HEK293 (cell line): ENCODE results near the gene PBLD.
"Not testable (repeated sequence)": the region's sequence is repeated elsewhere in the genome, so short reads cannot be mapped to it uniquely, and the experiment has no call there.

ENCODE experiments used
- CTCF ChIA-PET: fragments of 350-600 bp; formaldehyde crosslinking; extraction: SDS; loops from one replicate; lab custom pipeline; 2021; ENCODE audit warnings: antibody characterized with exemption; lab: Yijun Ruan, JAX
- POLR2A ChIA-PET: fragments of 300-600 bp; formaldehyde crosslinking; extraction: SDS; loops from one replicate; lab custom pipeline; 2020; ENCODE audit warnings: antibody characterized with exemption, inconsistent platforms; lab: Yijun Ruan, JAX
- H3K27ac ChIP-seq: fragments of 200-500 bp; sonication (Bioruptor generic); 2 replicates; pipeline ENCODE4 v1.5.1; 2014; ENCODE audit warnings: low read depth, low read length, control low read depth, inconsistent platforms; ENCODE audit errors: extremely low read depth
- H3K36me3 ChIP-seq, 2 experiments: fragments of 200-500 bp in 1 of 2; sonication (Bioruptor generic) in 1 of 2; 1 replicate in 1 of 2; 2 replicates in 1 of 2; pipeline ENCODE4 v1.5.1; 2014 to 2017; ENCODE audit warnings: inconsistent platforms in 2 of 2, low read length in 2 of 2; ENCODE audit not compliant: control insufficient read depth in 2 of 2, insufficient read depth in 1 of 2
- H3K4me1 ChIP-seq: fragments of 200-500 bp; sonication (Bioruptor generic); 2 replicates; pipeline ENCODE4 v1.5.1; 2014; ENCODE audit warnings: mild to moderate bottlenecking, low read length, inconsistent platforms; ENCODE audit not compliant: control insufficient read depth, insufficient read depth
- H3K4me3 ChIP-seq: 2 replicates; pipeline ENCODE4 v1.5.1; 2011; ENCODE audit warnings: low read depth, mild to moderate bottlenecking, control low read depth, low read length, moderate library complexity
- H3K9me3 ChIP-seq: fragments of 200-500 bp; sonication (Bioruptor generic); 2 replicates; pipeline ENCODE4 v1.5.1; 2014; ENCODE audit warnings: low read depth, low read length, inconsistent platforms; ENCODE audit not compliant: control insufficient read depth, insufficient read depth
- KLF7 ChIP-seq: fragments of 450-650 bp; formaldehyde crosslinking; IDR thresholded peaks from 2 replicates; pipeline ENCODE4 v1.5.1; 2016; ENCODE audit warnings: missing biosample characterization, missing genetic modification characterization, borderline replicate concordance
- SP2 ChIP-seq: fragments of 450-650 bp; formaldehyde crosslinking; IDR thresholded peaks from 2 replicates; pipeline ENCODE4 v1.5.1; 2016; ENCODE audit warnings: missing biosample characterization, missing genetic modification characterization
- ZFP3 ChIP-seq: fragments of 450-650 bp; formaldehyde crosslinking; IDR thresholded peaks from 2 replicates; pipeline ENCODE4 v1.5.1; 2016; ENCODE audit warnings: low read depth, missing biosample characterization, missing genetic modification characterization
- ZIC2 ChIP-seq: fragments of 450-650 bp; formaldehyde crosslinking; IDR thresholded peaks from 2 replicates; pipeline ENCODE4 v1.5.1; 2016; ENCODE audit warnings: missing biosample characterization, missing genetic modification characterization
- ZNF121 ChIP-seq: fragments of 450-650 bp; formaldehyde crosslinking; IDR thresholded peaks from 2 replicates; pipeline ENCODE4 v1.5.1; 2016; ENCODE audit warnings: missing biosample characterization, missing genetic modification characterization
- ZNF223 ChIP-seq: fragments of 450-650 bp; formaldehyde crosslinking; IDR thresholded peaks from 2 replicates; pipeline ENCODE4 v1.5.1; 2016; ENCODE audit warnings: missing biosample characterization, missing genetic modification characterization
- ZNF23 ChIP-seq: fragments of 450-650 bp; formaldehyde crosslinking; IDR thresholded peaks from 2 replicates; pipeline ENCODE4 v1.5.1; 2016; ENCODE audit warnings: missing biosample characterization, missing genetic modification characterization, borderline replicate concordance
- ZNF335 ChIP-seq: fragments of 450-650 bp; formaldehyde crosslinking; conservative IDR thresholded peaks from 2 replicates; pipeline ENCODE4 v1.5.1; 2016; ENCODE audit warnings: missing biosample characterization, missing genetic modification characterization
- ZNF404 ChIP-seq: fragments of 450-650 bp; formaldehyde crosslinking; IDR thresholded peaks from 2 replicates; pipeline ENCODE4 v1.5.1; 2017; ENCODE audit warnings: missing biosample characterization, missing genetic modification characterization
- ZNF48 ChIP-seq: fragments of 450-650 bp; formaldehyde crosslinking; IDR thresholded peaks from 2 replicates; pipeline ENCODE4 v1.5.1; 2016; ENCODE audit warnings: missing biosample characterization, missing genetic modification characterization
- ZNF600 ChIP-seq: fragments of 450-650 bp; formaldehyde crosslinking; IDR thresholded peaks from 2 replicates; pipeline ENCODE4 v1.5.1; 2016; ENCODE audit warnings: missing biosample characterization, missing genetic modification characterization
- ZNF768 ChIP-seq: fragments of 450-650 bp; formaldehyde crosslinking; IDR thresholded peaks from 2 replicates; pipeline ENCODE4 v1.5.1; 2018; ENCODE audit warnings: missing biosample characterization, mild to moderate bottlenecking, missing genetic modification characterization
- ZNF776 ChIP-seq: fragments of 450-650 bp; formaldehyde crosslinking; IDR thresholded peaks from 2 replicates; pipeline ENCODE4 v1.5.0; 2017; ENCODE audit warnings: missing biosample characterization, missing genetic modification characterization, borderline replicate concordance
- ZNF830 ChIP-seq: fragments of 450-650 bp; IDR thresholded peaks from 2 replicates; pipeline ENCODE4 v1.5.0; 2018; ENCODE audit warnings: missing biosample characterization, missing genetic modification characterization, low read depth, mild to moderate bottlenecking, moderate library complexity
- ZNF837 ChIP-seq: fragments of 450-650 bp; formaldehyde crosslinking; IDR thresholded peaks from 2 replicates; pipeline ENCODE4 v1.5.1; 2016; ENCODE audit warnings: missing biosample characterization, missing genetic modification characterization
- ZSCAN30 ChIP-seq: fragments of 450-650 bp; IDR thresholded peaks from 2 replicates; pipeline ENCODE4 v1.5.1; 2018; ENCODE audit warnings: missing biosample characterization, mild to moderate bottlenecking, missing genetic modification characterization, moderate library complexity
- TF ChIP-seq, protein P1 (sequence below): fragments of 450-650 bp; formaldehyde crosslinking; IDR thresholded peaks from 2 replicates; pipeline ENCODE4 v1.5.1; 2017; ENCODE audit warnings: missing biosample characterization, missing genetic modification characterization
- TF ChIP-seq, protein P2 (sequence below): fragments of 450-650 bp; formaldehyde crosslinking; IDR thresholded peaks from 2 replicates; pipeline ENCODE4 v1.5.1; 2016; ENCODE audit warnings: missing biosample characterization, missing genetic modification characterization, low read depth
- TF ChIP-seq, protein P3 (sequence below): fragments of 450-650 bp; formaldehyde crosslinking; IDR thresholded peaks from 2 replicates; pipeline ENCODE4 v1.5.1; 2016; ENCODE audit warnings: missing biosample characterization, missing genetic modification characterization

The PBLD gene

DNA sequence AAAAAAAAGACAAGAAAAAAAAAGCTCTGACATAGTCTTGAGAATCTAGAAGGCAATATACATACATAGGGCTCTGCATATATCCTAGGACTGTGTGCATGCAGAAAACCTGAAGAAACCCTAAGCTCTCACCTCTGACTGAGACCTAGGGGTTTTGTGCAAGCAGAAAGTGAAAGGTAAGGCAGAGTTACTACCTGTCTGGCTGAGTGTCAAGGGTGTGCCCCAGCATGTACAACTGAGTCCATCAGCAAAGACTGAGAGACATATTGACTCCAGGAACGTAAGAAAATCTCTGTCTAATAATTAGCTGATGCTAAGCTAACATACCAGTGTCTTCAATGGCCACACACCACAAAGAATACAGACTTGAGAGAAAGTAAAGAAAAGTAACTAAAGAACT, 17.1 kb downstream of the PBLD start:
- CTCF ChIA-PET, result interaction anchor here (0.8 to 1.7 kb wide), 4 partner anchors 12 to 318 kb away, joined by 3 to 5 read pairs (median 4); no protein-coding TSS in a partner anchor
- TF ChIP-seq ZIC2 (tag by site-specific recombination) (no peak), ZNF48 (no peak), ZNF121 (tag by site-specific recombination) (no peak)
- TF ChIP-seq, all 188 proteins: peak for 0
- POLR2A ChIA-PET, result interaction anchor here (1.3 kb wide), 1 partner anchor 18 kb away, joined by 3 read pairs; the partner anchor contains the start of gene PBLD
- Histone ChIP-seq H3K27ac (no peak overlapping the region), H3K4me1 (no peaks in the 10 kb centered on the region), H3K9me3 (no peaks in the 10 kb centered on the region), H3K36me3 (no peaks in the 10 kb centered on the region), H3K4me3 (no peak overlapping the region)

DNA sequence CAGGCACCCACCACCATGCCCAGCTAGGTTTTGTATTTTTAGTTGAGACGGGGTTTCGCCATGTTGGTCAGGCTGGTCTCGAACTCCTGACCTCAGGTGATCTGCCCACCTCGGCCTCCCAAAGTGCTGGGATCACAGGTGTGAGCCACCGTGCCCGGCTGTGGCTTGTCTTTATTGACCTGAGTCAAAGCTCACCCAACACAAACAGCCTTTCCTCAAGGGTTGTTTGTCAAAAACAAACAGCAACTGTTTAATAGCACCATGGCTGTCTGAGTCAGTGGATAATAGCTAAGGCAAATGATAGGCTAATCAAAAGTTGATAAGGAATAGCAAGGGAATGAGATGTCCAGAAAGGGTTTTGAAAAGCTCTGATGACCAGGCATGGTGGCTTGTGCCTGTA, 17.8 kb downstream of the PBLD start:
- not testable (repeated sequence) for H3K4me1 ChIP-seq, H3K27ac ChIP-seq, H3K9me3 ChIP-seq, H3K36me3 ChIP-seq, H3K4me3 ChIP-seq
- CTCF ChIA-PET, result interaction anchor here (0.8 to 1.7 kb wide), 3 partner anchors 11 to 318 kb away, joined by 3 to 5 read pairs (median 3); no protein-coding TSS in a partner anchor
- POLR2A ChIA-PET, result interaction anchor here (1.3 kb wide), 1 partner anchor 18 kb away, joined by 3 read pairs; the partner anchor contains the start of gene PBLD

DNA sequence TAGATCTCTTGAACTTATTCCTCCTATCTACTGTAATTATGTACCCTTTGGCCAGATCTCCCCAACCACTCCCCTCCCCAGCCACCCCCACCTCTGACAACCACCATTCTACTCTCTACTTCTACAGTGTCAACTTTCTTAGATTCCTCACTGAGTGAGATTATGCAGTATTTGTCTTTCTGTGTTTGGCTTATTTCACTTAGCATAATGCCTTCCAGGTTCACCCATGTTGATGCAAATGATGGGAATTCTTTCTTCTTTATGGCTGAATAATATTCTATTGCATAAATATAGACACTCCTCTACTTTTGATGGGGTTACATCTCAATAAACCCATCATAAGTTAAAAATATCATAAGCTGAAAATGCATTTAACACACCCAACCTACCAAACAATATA, 22.2 kb downstream of the PBLD start:
- Histone ChIP-seq H3K4me1 (no peaks in the 10 kb centered on the region), H3K4me3 (no peak overlapping the region), H3K9me3 (no peaks in the 10 kb centered on the region), H3K27ac (no peak overlapping the region), H3K36me3 (no peaks in the 10 kb centered on the region)
- POLR2A ChIA-PET, result interaction anchor here (0.5 kb wide), 1 partner anchor 1742 kb away, joined by 3 read pairs; no protein-coding TSS in a partner anchor
- TF ChIP-seq SP2 (tag by site-specific recombination) (no peak), ZNF837 (tag by site-specific recombination) (no peak), ZNF600 (tag by site-specific recombination) (no peak), ZIC2 (tag by site-specific recombination) (no peak)
- TF ChIP-seq, protein P1, sequence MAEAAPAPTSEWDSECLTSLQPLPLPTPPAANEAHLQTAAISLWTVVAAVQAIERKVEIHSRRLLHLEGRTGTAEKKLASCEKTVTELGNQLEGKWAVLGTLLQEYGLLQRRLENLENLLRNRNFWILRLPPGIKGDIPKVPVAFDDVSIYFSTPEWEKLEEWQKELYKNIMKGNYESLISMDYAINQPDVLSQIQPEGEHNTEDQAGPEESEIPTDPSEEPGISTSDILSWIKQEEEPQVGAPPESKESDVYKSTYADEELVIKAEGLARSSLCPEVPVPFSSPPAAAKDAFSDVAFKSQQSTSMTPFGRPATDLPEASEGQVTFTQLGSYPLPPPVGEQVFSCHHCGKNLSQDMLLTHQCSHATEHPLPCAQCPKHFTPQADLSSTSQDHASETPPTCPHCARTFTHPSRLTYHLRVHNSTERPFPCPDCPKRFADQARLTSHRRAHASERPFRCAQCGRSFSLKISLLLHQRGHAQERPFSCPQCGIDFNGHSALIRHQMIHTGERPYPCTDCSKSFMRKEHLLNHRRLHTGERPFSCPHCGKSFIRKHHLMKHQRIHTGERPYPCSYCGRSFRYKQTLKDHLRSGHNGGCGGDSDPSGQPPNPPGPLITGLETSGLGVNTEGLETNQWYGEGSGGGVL (tag by site-specific recombination), result no peak
- TF ChIP-seq, protein P2, sequence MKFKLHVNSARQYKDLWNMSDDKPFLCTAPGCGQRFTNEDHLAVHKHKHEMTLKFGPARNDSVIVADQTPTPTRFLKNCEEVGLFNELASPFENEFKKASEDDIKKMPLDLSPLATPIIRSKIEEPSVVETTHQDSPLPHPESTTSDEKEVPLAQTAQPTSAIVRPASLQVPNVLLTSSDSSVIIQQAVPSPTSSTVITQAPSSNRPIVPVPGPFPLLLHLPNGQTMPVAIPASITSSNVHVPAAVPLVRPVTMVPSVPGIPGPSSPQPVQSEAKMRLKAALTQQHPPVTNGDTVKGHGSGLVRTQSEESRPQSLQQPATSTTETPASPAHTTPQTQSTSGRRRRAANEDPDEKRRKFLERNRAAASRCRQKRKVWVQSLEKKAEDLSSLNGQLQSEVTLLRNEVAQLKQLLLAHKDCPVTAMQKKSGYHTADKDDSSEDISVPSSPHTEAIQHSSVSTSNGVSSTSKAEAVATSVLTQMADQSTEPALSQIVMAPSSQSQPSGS, result no peak
- CTCF ChIA-PET, result no interaction called here

DNA sequence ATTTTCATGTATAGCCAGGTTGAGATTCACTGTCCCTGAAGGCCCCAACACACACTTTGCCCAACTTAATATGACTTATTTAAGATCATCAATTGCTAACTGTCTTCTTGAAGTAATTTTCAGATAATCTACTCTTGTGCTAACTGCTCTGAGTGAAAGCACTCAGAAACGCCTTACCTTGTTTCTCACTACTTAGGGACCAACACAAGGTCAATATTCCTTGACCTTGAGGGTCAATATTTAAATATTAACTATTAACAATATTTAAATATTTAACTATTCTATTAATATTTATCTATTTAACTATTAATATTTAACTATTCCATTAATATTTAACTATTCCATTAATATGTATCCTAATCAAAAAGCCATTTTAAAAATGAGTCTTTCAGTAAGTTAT, 26.9 kb downstream of the PBLD start:
- Histone ChIP-seq H3K4me1 (no peaks in the 10 kb centered on the region), H3K9me3 (no peaks in the 10 kb centered on the region), H3K36me3 (no peaks in the 10 kb centered on the region), H3K27ac (no peak overlapping the region), H3K4me3 (no peak overlapping the region)
- CTCF ChIA-PET, result interaction anchor here (1.0 kb wide), 1 partner anchor 93 kb away, joined by 3 read pairs; no protein-coding TSS in a partner anchor
- POLR2A ChIA-PET, result no interaction called here
- no peak for TF ChIP-seq ZSCAN30 (tag by site-specific recombination)
- no peak for TF ChIP-seq ZNF23 (tag by site-specific recombination)
- no peak for TF ChIP-seq KLF7 (tag by site-specific recombination)
- no peak for TF ChIP-seq ZNF404 (tag by site-specific recombination)
- no peak for TF ChIP-seq ZNF776
- no peak for TF ChIP-seq ZFP3 (tag by site-specific recombination)
- TF ChIP-seq, protein P3, sequence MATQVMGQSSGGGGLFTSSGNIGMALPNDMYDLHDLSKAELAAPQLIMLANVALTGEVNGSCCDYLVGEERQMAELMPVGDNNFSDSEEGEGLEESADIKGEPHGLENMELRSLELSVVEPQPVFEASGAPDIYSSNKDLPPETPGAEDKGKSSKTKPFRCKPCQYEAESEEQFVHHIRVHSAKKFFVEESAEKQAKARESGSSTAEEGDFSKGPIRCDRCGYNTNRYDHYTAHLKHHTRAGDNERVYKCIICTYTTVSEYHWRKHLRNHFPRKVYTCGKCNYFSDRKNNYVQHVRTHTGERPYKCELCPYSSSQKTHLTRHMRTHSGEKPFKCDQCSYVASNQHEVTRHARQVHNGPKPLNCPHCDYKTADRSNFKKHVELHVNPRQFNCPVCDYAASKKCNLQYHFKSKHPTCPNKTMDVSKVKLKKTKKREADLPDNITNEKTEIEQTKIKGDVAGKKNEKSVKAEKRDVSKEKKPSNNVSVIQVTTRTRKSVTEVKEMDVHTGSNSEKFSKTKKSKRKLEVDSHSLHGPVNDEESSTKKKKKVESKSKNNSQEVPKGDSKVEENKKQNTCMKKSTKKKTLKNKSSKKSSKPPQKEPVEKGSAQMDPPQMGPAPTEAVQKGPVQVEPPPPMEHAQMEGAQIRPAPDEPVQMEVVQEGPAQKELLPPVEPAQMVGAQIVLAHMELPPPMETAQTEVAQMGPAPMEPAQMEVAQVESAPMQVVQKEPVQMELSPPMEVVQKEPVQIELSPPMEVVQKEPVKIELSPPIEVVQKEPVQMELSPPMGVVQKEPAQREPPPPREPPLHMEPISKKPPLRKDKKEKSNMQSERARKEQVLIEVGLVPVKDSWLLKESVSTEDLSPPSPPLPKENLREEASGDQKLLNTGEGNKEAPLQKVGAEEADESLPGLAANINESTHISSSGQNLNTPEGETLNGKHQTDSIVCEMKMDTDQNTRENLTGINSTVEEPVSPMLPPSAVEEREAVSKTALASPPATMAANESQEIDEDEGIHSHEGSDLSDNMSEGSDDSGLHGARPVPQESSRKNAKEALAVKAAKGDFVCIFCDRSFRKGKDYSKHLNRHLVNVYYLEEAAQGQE (tag by site-specific recombination), result no peak
- no peak for TF ChIP-seq ZNF830 (tag by site-specific recombination)
- TF ChIP-seq, protein P1 (tag by site-specific recombination), result no peak
- TF ChIP-seq ZNF768 (tag by site-specific recombination), result no peak
- no peak for TF ChIP-seq ZNF223
- TF ChIP-seq ZNF335 (tag by site-specific recombination), result no peak
